GM19239 (cell line): ENCODE data around the gene KCNJ6.

Experiments used
- DNase-seq: peaks from one replicate; pipeline ENCODE4 v3.0.0; 2011; ENCODE audit warnings: low spot score; ENCODE audit not compliant: insufficient read length
- FAIRE-seq: peaks from 2 replicates; lab custom pipeline; 2011; peaks lifted over from hg19 to GRCh38; lab: Jason Lieb, UNC

Gene KCNJ6

DNA sequence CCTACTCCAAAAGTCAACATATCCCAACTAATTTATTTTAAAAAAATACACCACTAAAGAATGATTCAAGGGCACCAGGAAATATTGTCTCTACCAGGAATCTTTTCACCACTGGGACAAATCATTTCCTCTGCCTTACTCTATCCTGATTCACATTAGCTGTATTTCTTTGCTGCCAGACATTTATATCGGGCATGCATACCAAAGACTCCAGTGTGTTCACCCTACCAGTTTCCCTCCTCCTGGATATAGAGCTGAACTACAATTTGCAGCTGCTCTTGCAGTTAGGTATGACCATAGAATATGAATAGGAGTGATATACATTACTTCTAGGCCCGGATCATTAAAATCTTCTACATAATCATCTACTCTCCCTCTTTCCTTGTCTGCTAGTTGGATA, 7.6 kb downstream of the KCNJ6 start:
- DNase-seq (no peak), FAIRE-seq (no peak)

- FAIRE-seq (no peak), DNase-seq (no peak)
These were observed 9.2 kb downstream of the KCNJ6 start for GRCh38 chr21:37907076-37907475.

GRCh38 chr21:37905291-37905690, 11.0 kb downstream of the KCNJ6 start:
- FAIRE-seq (no peak), DNase-seq (no peak)

DNA sequence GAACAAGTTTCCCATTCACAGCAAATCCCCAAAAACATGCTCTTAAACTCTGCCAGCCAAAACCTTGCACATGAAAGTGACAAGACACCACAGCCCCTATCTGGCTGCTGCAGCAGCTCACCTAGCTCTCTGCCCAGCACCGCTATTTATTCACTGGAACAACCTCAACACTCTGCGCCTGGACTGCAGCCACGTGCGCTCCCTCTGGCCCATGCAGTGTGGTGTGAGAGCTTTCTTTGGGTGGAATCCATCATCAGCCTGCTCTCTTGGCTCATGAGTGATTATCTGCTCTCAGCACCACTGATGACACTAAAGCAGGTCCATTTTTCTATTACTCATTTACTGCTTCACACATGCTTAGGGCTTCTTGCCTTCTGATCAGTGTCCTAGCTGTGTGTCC, 11.4 kb downstream of the KCNJ6 start:
- no peak for FAIRE-seq
- no peak for DNase-seq

- no peak for FAIRE-seq
- no peak for DNase-seq
These were observed 12.9 kb downstream of the KCNJ6 start for GRCh38 chr21:37903396-37903795.

DNA sequence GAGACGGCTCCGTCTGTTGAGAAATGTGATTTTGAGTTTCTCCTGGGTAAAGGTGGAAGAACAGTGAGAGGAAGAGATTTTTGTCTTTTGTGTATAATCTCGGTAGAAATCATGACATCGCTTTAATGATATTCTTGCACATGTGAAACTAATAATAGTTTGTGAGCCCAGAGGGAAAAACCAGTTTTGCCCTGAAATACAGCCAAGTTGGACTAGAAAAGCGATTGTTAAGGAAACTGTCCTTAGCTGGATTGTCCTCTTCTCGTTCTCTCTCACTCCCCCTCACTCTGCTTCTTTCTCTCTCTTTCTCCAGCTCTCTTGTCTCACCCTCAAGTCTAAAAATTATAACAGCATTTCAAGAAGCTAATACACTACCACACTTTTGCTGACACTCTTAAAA, 17.1 kb downstream of the KCNJ6 start:
- DNase-seq (no peak), FAIRE-seq (no peak)

- no peak for FAIRE-seq
These were observed 19.5 kb downstream of the KCNJ6 start for GRCh38 chr21:37896788-37897187.

DNA sequence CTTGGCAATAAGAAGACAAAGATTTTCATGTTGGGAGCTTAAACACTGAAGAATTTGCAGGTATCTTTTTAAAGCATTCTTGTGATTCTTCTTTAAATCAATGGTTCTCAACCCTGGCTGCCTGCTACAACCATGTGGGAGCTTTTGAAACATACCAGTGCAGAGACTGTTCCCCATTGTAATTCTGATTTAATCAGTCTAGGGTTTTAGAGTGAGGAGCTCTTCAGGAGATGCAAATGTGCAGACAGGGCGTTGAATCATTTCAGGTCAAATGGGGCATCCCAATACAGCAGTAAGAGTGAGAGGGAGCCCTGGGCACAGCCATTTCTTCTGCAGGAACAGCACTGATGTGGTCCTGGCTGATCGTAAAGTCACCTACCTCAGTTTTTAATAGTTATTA, 24.3 kb downstream of the KCNJ6 start:
- no peak for FAIRE-seq
- DNase-seq = no peak

More at GRCh38 chr21:37896788-37897187, 19.5 kb downstream of the KCNJ6 start:
- DNase-seq = no peak

GRCh38 chr21:37888659-37889058, 27.6 kb downstream of the KCNJ6 start:
- DNase-seq (no peak), FAIRE-seq (no peak)

- FAIRE-seq (no peak), DNase-seq (no peak)
These were observed 29.4 kb downstream of the KCNJ6 start for GRCh38 chr21:37886726-37887299.

GRCh38 chr21:37886120-37886519, 30.1 kb downstream of the KCNJ6 start:
- DNase-seq = no peak
- no peak for FAIRE-seq

DNA sequence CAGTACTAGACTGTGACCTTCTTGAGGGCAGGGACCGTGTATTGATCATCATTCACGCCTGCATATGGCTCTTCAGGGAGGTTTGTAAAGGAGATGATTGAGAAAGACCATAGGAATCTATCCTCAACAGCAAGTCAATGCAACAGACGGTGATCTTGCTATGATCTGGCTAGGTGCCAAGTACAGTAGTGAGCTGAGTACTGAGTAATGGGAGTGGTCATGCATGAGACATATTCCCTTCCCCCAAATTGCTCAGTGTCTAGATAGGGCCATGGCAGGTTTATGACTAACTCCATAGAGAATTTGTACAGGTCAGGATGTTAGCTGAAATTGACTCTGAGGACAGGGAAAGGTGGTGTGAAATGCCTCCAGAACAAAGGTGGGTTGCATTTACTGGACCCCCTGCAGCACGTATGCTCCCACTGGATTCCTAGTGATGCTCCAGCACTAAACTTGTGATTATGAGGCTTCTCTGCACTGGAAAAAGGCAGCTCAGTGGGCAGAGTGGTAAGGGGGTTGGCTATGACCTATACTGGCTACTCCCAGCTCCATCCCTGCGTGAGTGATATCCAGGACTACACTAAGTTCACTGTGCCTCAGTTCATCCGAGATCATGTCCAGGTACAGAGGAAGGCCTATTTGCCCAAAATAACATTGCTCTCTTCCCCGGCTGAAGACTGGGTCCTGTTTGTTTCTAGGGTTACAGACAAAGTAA, 37.2 kb downstream of the KCNJ6 start:
- FAIRE-seq (no peak), DNase-seq (no peak)

GRCh38 chr21:37877888-37878684, 38.2 kb downstream of the KCNJ6 start:
- no peak for DNase-seq
- no peak for FAIRE-seq

- FAIRE-seq = no peak
- DNase-seq = no peak
These were observed 39.1 kb downstream of the KCNJ6 start for GRCh38 chr21:37877171-37877570.

- FAIRE-seq (no peak), DNase-seq (no peak)
These were observed 39.7 kb downstream of the KCNJ6 start for GRCh38 chr21:37876561-37876960.

GRCh38 chr21:37874904-37875780, 41.1 kb downstream of the KCNJ6 start:
- DNase-seq (no peak), FAIRE-seq (no peak)

- FAIRE-seq = no peak
These were observed 41.8 kb downstream of the KCNJ6 start for GRCh38 chr21:37874481-37874880.

GRCh38 chr21:37873655-37874054, 42.6 kb downstream of the KCNJ6 start:
- DNase-seq = no peak

More at GRCh38 chr21:37874481-37874880, 41.8 kb downstream of the KCNJ6 start:
- no peak for DNase-seq

DNA sequence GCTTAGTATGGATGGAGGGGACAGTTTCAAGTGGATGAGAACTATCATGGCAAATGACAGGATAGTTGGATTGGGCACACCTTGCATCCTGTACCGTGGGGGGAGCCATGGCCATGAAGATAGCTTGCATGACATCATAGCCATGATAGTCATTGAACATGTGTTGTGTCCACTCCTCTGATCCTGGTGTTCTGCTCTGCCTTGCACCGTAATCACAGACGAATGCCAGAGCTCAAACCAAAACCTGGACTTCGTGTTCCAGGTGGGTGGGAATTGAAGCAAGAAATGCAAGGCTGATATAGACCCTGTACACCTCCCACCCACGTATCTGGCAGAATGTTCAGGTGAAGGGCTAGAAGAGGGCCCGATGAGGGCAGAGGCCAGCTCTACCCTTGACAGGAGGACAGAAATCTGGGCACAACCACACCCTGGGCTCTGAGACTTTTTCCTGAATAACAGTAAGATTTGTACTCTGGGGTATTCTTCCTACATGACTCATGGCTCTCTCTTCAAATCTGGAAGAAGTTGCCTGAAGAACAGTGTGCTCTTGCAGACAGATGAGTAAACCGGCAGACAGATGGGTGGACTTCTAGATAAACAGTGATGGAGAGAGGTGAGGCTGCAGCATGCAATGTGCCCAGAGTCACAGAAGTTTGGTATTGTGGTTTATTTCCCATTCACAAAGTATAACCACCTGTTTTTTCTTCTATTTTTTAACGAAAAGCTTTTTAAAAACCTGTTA, 45.0 kb downstream of the KCNJ6 start:
- FAIRE-seq (no peak), DNase-seq (no peak)

More at GRCh38 chr21:37873655-37874054, 42.6 kb downstream of the KCNJ6 start:
- no peak for FAIRE-seq

DNA sequence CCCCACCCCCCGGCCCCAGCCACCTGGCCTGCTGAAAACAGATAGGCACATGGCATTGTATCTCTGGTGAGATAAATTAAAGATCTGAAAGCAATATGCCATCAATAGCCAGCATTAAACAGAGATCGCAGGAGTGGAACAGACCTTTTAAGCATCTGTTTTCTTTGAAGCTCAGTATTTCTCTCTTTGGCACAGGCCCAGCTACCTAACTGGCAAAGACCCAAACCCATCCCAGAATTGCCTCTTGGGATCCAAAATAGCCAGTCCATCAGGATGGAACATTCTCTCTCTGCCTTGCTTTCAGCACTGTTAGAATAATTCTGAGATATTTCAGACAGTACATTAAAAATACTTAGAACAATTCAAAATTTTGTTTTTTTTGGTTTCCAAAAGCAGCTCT, 46.0 kb downstream of the KCNJ6 start:
- FAIRE-seq (no peak), DNase-seq (no peak)
